GM23248 (cell line): ENCODE data around the gene COL6A1.

Source experiments
- EZH2 ChIP-seq: fragments of 200-600 bp; sonication (generic); IDR thresholded peaks from 2 replicates; pipeline ENCODE4 v1.6.1; 2018; ENCODE audit warnings: antibody characterized with exemption, mild to moderate bottlenecking; ENCODE audit not compliant: insufficient read depth, poor library complexity, severe bottlenecking
- EZH2phosphoT487 ChIP-seq: fragments of 200-600 bp; sonication (generic); IDR thresholded peaks from 2 replicates; pipeline ENCODE4 v1.6.1; 2018; ENCODE audit warnings: antibody characterized with exemption, moderate library complexity, mild to moderate bottlenecking, low read depth; ENCODE audit not compliant: insufficient read depth

DNA sequence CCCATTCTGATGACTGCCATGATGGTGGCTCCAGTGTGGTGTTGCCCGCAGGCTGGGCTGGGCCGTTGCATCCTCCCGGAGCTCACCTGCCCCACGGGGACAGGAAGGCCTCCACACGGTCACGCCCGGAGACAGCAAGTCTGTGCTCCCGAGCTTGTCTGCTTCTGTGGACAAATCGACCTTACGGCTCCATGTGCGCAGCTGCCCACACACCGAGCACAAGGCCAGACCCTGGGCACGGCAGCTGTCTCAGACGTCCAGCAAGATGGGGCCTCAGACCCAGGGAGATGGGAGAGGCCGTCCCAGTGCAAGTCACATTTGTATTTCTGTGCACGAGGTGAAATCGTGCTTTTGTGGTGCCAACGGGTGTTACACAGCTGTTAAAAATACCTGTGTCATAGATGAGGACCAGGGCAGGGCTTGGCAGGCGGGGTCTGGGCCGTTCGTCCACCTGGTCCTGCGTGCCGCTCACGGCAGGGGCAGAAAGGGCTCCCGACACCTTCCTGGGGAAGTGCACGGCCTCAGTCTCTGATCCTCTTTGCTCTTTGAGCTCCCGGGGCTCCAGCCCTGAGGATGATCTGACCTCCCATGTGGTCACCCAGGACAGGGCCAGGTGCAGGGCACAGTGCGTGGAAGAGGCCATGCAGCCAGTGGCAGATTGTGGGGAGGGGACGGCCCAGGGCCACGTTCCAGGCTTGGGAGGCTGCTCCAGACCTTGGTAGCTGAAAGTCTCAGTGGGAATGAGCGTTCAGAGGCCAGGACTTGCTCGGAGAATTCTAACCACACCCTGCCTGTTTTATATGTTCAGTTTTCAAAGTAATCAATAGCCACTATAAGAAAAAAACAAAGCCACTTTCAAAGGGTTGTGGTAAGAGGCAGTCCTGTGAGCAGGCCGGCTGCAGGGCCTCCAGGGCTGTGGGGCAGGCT is 13.5 kb downstream of the COL6A1 start:
- TF ChIP-seq EZH2 (no peak), EZH2phosphoT487 (no peak)
